Panc1 (cell line): ENCODE data around the gene PTGES. TPM values are rescaled to one million over a fixed set of nuclear protein-coding genes. Genes with fewer than 3 reads are reported as not detected.
"Not testable (repeated sequence)": the region's sequence is repeated elsewhere in the genome, so short reads cannot be mapped to it uniquely, and the experiment has no call there.

ENCODE experiments used
- ATAC-seq: fragments of 200-7000 bp; cut with Tn5 transposase; 2 replicates; pipeline ENCODE4 v1.9.1; 2020; ENCODE audit warnings: mild to moderate bottlenecking, moderate library complexity
- BruUV-seq: library from RNA; stranded (reverse); fragments of 400-500 nt; replicated peaks from 2 replicates; lab custom pipeline; 2021; lab: Mats Ljungman, UMichigan
- CTCF ChIA-PET: fragments of 300-600 bp; sonication (Branson Sonifier 250); formaldehyde crosslinking; loops from one replicate; lab custom pipeline; 2022; ENCODE audit warnings: antibody characterized with exemption; lab: Charles Lee
- POLR2A ChIA-PET: fragments of 300-600 bp; sonication (Branson Sonifier 250); formaldehyde crosslinking; loops from one replicate; lab custom pipeline; 2022; ENCODE audit warnings: antibody characterized with exemption; lab: Charles Lee
- DNase-seq: peaks from one replicate; pipeline ENCODE4 v3.0.0-alpha.2; 2010; ENCODE audit warnings: low read depth, low spot score
- H3K27ac ChIP-seq: 2 replicates; pipeline ENCODE4 v1.5.1; 2011; ENCODE audit warnings: mild to moderate bottlenecking, low read length, inconsistent platforms
- H3K27me3 ChIP-seq: fragments of 200-500 bp; sonication (Bioruptor generic); 2 replicates; pipeline ENCODE4 v1.6.0; 2014; ENCODE audit warnings: low read length, inconsistent platforms; ENCODE audit not compliant: control insufficient read depth, insufficient read depth
- H3K36me3 ChIP-seq: fragments of 200-500 bp; sonication (Bioruptor generic); 2 replicates; pipeline ENCODE4 v1.5.1; 2014; ENCODE audit warnings: inconsistent platforms, mild to moderate bottlenecking, low read length, moderate library complexity; ENCODE audit not compliant: control insufficient read depth, insufficient read depth
- H3K4me1 ChIP-seq: 2 replicates; pipeline ENCODE4 v1.5.1; 2011; ENCODE audit warnings: inconsistent platforms, mild to moderate bottlenecking, low read length, moderate library complexity; ENCODE audit not compliant: control insufficient read depth, insufficient read depth
- H3K4me3 ChIP-seq, 2 experiments: 2 replicates each; pipeline ENCODE4 v1.5.1; 2011 to 2012; ENCODE audit warnings: low read depth in 2 of 2, low read length in 2 of 2, mild to moderate bottlenecking in 2 of 2, inconsistent platforms in 1 of 2, moderate library complexity in 1 of 2
- H3K9me3 ChIP-seq: fragments of 200-500 bp; sonication (Bioruptor generic); 2 replicates; pipeline ENCODE4 v1.5.1; 2014; ENCODE audit warnings: low read depth, mild to moderate bottlenecking, inconsistent platforms, low read length, moderate library complexity; ENCODE audit not compliant: control insufficient read depth, insufficient read depth
- POLR2AphosphoS5 ChIP-seq: IDR thresholded peaks from 2 replicates; pipeline ENCODE4 v1.6.1; 2012; ENCODE audit warnings: mild to moderate bottlenecking, low read depth, low read length, moderate library complexity
- SIN3A ChIP-seq: IDR thresholded peaks from 2 replicates; pipeline ENCODE4 v1.6.1; 2012; ENCODE audit warnings: low read depth, mild to moderate bottlenecking, low read length, moderate library complexity, borderline replicate concordance; ENCODE audit not compliant: insufficient read depth
- TCF7L2 ChIP-seq: IDR thresholded peaks from 2 replicates; pipeline ENCODE4 v1.6.1; 2011; ENCODE audit warnings: mild to moderate bottlenecking, low read depth, low read length, inconsistent platforms
- in situ Hi-C: cut with HindIII; loops from 2 replicates; pipeline ENCODE4 v1.10.0; 2016; ENCODE audit warnings: low sequenced_read_pairs, low pct_unique_long_range_greater_than_20kb
- intact Hi-C: fragments of 100-400 bp; cut with micrococcal nuclease; formaldehyde crosslinking; loops from one replicate; pipeline ENCODE4 v1.10.0; 2022; ENCODE audit not compliant: unreplicated experiment
- total RNA-seq: library from RNA; stranded (reverse); gene quantifications from one replicate; pipeline ENCODE4 v1.2.1, GENCODE V29; 2021; ENCODE audit not compliant: unreplicated experiment
- TF ChIP-seq, protein P1 (sequence below), 2 experiments: IDR thresholded peaks; 2 replicates each; pipeline ENCODE4 v1.6.1; 2011 to 2012; ENCODE audit warnings: low read depth in 2 of 2, control low read depth in 1 of 2, low read length in 1 of 2, mild to moderate bottlenecking in 1 of 2, moderate library complexity in 1 of 2; ENCODE audit not compliant: insufficient read depth in 1 of 2
- TF ChIP-seq, protein P2 (sequence below): fragments of 450-650 bp; IDR thresholded peaks from 2 replicates; pipeline ENCODE4 v1.5.1; 2017; ENCODE audit warnings: mild to moderate bottlenecking

The PTGES gene
- total RNA-seq, 1 experiment from 2014 or later = 1.1 TPM

GRCh38 chr9:129776938-129777768 is 24.3 kb upstream of the PTGES start:
- BruUV-seq = no TSS peak
- Histone ChIP-seq H3K36me3 (no peaks in the 10 kb centered on the region), H3K4me1 (no peaks in the 10 kb centered on the region), H3K4me3 (peak overlapping the region in 1 of 2 experiments; percentile 14; a peak in 1 of 4 replicates), H3K27ac (no peak overlapping the region), H3K27me3 (no peaks in the 10 kb centered on the region), H3K9me3 (no peaks in the 10 kb centered on the region)
- in situ Hi-C loops = no loop called here
- intact Hi-C loops = no loop called here
- ChIA-PET POLR2A (no interaction called here), CTCF (interaction anchor here (0.7 kb wide), 1 partner anchor 12 kb away, joined by 5 read pairs; no protein-coding TSS in a partner anchor)
- TF ChIP-seq TCF7L2 (no peak), POLR2AphosphoS5 (no peak), SIN3A (no peak)
- TF ChIP-seq, protein P1, sequence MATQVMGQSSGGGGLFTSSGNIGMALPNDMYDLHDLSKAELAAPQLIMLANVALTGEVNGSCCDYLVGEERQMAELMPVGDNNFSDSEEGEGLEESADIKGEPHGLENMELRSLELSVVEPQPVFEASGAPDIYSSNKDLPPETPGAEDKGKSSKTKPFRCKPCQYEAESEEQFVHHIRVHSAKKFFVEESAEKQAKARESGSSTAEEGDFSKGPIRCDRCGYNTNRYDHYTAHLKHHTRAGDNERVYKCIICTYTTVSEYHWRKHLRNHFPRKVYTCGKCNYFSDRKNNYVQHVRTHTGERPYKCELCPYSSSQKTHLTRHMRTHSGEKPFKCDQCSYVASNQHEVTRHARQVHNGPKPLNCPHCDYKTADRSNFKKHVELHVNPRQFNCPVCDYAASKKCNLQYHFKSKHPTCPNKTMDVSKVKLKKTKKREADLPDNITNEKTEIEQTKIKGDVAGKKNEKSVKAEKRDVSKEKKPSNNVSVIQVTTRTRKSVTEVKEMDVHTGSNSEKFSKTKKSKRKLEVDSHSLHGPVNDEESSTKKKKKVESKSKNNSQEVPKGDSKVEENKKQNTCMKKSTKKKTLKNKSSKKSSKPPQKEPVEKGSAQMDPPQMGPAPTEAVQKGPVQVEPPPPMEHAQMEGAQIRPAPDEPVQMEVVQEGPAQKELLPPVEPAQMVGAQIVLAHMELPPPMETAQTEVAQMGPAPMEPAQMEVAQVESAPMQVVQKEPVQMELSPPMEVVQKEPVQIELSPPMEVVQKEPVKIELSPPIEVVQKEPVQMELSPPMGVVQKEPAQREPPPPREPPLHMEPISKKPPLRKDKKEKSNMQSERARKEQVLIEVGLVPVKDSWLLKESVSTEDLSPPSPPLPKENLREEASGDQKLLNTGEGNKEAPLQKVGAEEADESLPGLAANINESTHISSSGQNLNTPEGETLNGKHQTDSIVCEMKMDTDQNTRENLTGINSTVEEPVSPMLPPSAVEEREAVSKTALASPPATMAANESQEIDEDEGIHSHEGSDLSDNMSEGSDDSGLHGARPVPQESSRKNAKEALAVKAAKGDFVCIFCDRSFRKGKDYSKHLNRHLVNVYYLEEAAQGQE (IDR thresholded peaks at IDR 0.05; ENCODE audit: insufficient read depth in 1 of 2, low read depth in 2 of 2, low read length in 1 of 2) = no peak
- TF ChIP-seq, protein P2, sequence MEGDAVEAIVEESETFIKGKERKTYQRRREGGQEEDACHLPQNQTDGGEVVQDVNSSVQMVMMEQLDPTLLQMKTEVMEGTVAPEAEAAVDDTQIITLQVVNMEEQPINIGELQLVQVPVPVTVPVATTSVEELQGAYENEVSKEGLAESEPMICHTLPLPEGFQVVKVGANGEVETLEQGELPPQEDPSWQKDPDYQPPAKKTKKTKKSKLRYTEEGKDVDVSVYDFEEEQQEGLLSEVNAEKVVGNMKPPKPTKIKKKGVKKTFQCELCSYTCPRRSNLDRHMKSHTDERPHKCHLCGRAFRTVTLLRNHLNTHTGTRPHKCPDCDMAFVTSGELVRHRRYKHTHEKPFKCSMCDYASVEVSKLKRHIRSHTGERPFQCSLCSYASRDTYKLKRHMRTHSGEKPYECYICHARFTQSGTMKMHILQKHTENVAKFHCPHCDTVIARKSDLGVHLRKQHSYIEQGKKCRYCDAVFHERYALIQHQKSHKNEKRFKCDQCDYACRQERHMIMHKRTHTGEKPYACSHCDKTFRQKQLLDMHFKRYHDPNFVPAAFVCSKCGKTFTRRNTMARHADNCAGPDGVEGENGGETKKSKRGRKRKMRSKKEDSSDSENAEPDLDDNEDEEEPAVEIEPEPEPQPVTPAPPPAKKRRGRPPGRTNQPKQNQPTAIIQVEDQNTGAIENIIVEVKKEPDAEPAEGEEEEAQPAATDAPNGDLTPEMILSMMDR = no peak
- DNase-seq (no peak), ATAC-seq (peak; percentile 97)

DNA sequence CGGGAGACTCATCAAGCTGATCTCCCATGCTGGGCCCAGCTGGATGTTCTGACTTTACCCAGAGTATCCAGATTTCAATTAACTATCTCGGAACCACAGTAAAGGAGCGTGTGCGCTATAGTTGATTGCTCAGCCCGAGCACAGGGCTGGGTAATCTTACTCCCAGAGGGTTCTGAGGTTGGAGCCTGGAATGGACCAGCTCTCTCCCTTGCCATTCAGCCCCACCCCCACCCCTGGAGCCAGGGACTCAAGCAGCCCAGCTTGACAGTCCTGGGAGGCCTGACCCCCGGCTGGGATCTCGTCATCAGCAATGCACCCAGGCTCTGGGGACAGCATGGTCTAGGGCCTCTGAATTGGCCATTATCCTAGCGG is 23.7 kb upstream of the PTGES start:
- H3K4me1 ChIP-seq = no peaks in the 10 kb centered on the region
- no peaks in the 10 kb centered on the region for H3K27me3 ChIP-seq
- intact Hi-C loops (no loop called here), in situ Hi-C loops (no loop called here)
- DNase-seq (no peak), ATAC-seq (no peak; the same call in 1 of the 2 replicates)
- ChIA-PET CTCF (no interaction called here), POLR2A (no interaction called here)
- TF ChIP-seq, protein P1 (IDR thresholded peaks at IDR 0.05; ENCODE audit: insufficient read depth in 1 of 2, low read depth in 2 of 2, low read length in 1 of 2) = no peak
- TF ChIP-seq POLR2AphosphoS5 = no peak
- no peak for TF ChIP-seq TCF7L2
- TF ChIP-seq, protein P2 = no peak
- no peak for TF ChIP-seq SIN3A
- no peaks in the 10 kb centered on the region for H3K36me3 ChIP-seq
- H3K9me3 ChIP-seq = no peaks in the 10 kb centered on the region
- no peak overlapping the region; a peak in 1 of 4 replicates for H3K4me3 ChIP-seq
- no TSS peak for BruUV-seq
- no peak overlapping the region for H3K27ac ChIP-seq

DNA sequence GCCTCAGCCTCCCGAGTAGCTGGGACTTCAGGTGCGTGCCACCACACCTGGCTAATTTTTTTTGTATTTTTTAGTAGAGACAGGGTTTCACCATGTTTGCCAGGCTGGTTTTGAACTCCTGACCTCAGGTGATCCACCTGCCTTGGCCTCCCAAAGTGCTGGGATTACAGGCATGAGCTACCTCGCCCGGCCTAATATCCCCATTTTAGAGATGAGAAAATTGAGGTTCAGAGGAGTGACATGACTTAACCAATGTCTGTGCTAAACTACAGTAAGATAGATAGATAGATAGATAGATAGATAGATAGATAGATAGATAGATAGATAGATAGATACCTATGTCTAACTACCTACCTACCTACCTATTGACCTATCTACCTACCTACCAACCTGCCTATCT is 23.3 kb upstream of the PTGES start:
- H3K4me3 ChIP-seq, H3K27me3 ChIP-seq, DNase-seq, H3K4me1 ChIP-seq, intact Hi-C loops, CTCF ChIA-PET, in situ Hi-C loops, ATAC-seq, H3K9me3 ChIP-seq, H3K27ac ChIP-seq, BruUV-seq, H3K36me3 ChIP-seq, POLR2A ChIA-PET: not testable (repeated sequence)
